GM06990 (cell line): ENCODE results near the gene IL20RB.

Experiments
- DNase-seq: peaks from one replicate; pipeline ENCODE4 v3.0.0-alpha.2; 2011; ENCODE audit not compliant: insufficient read length; ENCODE audit errors: extremely low read depth
- H3K27me3 ChIP-seq: replicated peaks from 2 replicates; pipeline ENCODE4 v1.6.0; 2011; ENCODE audit warnings: low read length; ENCODE audit not compliant: control insufficient read depth, insufficient read depth
- H3K36me3 ChIP-seq: 2 replicates; pipeline ENCODE4 v1.5.1; 2011; ENCODE audit warnings: low read length; ENCODE audit not compliant: control insufficient read depth, insufficient read depth
- H3K4me3 ChIP-seq: replicated peaks from 2 replicates; pipeline ENCODE4 v1.5.1; 2011; ENCODE audit warnings: low read depth, mild to moderate bottlenecking, control low read depth, low read length
- TF ChIP-seq, protein P1 (sequence below): IDR thresholded peaks from 2 replicates; pipeline ENCODE4 v1.5.1; 2011; ENCODE audit warnings: low read length, control low read depth, mild to moderate bottlenecking, inconsistent platforms; ENCODE audit not compliant: insufficient read depth, poor library complexity, severe bottlenecking

The IL20RB gene

DNA sequence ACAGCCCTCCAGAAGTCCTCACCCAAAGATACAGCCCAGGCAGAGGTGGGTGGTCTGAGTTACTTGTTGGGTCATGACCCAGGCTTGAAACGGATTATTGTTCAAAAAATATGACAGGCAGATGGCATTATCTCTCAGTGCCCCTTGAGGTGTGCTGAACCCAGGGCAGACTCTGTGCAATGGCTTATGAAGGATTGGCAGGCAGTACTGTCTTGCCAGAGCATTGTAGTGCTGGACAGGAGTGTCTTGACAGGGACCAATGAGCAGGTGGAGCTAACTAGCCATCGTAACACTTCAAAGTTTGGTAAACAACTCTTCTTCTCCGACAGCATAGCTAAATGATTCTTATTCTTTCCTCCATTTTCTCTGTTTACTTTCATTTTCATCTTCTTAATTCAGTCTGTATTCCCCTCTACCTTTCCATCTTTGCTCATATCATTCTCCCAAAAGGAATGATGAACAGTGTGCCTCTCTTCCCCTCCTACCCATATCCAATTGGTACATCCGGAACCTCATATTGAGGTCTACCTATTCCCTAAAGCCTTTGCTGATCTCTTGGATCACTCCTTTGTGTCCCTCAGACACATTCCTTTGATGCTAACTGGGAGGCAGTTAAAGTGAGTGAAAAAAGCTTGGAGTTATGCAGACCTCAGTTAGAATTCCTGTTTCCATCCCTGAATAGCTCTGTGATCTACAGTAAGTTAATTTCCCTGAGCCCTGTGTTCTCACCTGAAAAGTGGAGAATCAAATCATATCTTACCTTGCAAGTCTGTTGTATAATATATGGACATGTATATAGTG lies 2.6 kb upstream of the IL20RB start:
- TF ChIP-seq, protein P1, sequence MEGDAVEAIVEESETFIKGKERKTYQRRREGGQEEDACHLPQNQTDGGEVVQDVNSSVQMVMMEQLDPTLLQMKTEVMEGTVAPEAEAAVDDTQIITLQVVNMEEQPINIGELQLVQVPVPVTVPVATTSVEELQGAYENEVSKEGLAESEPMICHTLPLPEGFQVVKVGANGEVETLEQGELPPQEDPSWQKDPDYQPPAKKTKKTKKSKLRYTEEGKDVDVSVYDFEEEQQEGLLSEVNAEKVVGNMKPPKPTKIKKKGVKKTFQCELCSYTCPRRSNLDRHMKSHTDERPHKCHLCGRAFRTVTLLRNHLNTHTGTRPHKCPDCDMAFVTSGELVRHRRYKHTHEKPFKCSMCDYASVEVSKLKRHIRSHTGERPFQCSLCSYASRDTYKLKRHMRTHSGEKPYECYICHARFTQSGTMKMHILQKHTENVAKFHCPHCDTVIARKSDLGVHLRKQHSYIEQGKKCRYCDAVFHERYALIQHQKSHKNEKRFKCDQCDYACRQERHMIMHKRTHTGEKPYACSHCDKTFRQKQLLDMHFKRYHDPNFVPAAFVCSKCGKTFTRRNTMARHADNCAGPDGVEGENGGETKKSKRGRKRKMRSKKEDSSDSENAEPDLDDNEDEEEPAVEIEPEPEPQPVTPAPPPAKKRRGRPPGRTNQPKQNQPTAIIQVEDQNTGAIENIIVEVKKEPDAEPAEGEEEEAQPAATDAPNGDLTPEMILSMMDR: no peak
- H3K4me3 ChIP-seq: no peak overlapping the region
- no peak for DNase-seq

DNA sequence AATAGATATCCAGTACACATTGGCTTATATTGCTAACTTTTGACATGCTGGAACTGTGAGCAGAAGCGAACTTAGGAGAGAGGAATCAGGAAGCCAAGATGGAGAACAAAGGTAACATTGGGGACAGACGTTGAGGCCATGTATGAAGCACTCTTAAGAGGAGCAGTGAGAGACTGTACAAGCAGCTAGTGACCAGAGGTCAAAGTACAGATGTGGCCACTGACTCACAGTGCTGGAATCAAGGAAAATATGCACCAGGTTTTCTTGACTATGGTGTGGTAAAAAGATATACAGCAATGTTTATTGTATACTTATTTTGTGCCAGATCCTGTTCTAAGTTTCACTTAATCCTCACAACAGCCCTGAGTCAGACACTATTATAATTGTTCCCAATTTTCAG lies 2.0 kb upstream of the IL20RB start:
- no peak for DNase-seq
- Histone ChIP-seq H3K4me3 (no peak overlapping the region), H3K36me3 (no peaks in the 10 kb centered on the region), H3K27me3 (no peaks in the 10 kb centered on the region)
- TF ChIP-seq, protein P1: no peak

More for the DNA sequence above, 2.6 kb upstream of the IL20RB start:
- no peaks in the 10 kb centered on the region for H3K27me3 ChIP-seq
- H3K36me3 ChIP-seq: no peaks in the 10 kb centered on the region

DNA sequence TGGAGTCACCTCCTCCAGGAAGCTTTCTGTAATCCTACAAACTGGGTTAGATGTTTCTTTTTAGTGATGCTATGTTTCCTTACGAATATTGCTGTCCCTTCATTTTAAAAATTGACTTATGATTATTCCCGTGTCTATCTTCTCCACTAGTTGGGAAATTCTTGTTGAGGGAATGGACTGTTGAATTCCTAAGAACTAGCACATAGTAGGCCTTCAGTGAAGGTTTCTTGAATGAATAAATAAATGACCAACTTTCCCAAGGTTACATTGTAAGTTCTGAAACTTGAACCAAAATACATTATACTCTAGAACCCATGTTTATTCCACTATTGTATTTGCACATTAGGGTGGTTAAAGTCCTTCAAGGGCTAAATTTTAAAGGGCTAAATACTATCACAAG lies 812 bp upstream of the IL20RB start:
- no peak for DNase-seq
- no peaks in the 10 kb centered on the region for H3K27me3 ChIP-seq
- H3K36me3 ChIP-seq: no peaks in the 10 kb centered on the region

DNA sequence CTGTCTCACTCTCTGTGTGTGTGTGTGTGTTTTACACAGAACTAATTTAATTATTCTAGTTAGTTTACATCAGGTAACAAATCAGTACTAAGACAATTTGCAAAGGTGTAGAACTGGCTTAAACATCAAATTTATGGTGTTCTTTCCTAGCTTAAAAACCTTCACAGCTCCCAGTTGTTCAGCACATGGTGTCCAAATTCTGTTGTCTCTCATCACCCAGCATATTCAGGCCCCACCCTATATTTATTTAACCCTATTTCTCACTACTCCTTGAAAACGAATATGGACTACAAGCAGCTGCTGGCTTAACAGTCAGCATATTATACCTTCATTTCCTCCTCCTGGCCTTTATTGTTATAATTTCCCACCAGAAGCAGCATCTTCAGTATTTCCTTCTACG lies 1.2 kb downstream of the IL20RB start:
- DNase-seq: no peak
- H3K36me3 ChIP-seq: no peaks in the 10 kb centered on the region
- TF ChIP-seq, protein P1: no peak
- H3K27me3 ChIP-seq: no peaks in the 10 kb centered on the region
- H3K4me3 ChIP-seq: no peak overlapping the region

More for the DNA sequence above, 812 bp upstream of the IL20RB start:
- H3K4me3 ChIP-seq: no peak overlapping the region
- TF ChIP-seq, protein P1: no peak

DNA sequence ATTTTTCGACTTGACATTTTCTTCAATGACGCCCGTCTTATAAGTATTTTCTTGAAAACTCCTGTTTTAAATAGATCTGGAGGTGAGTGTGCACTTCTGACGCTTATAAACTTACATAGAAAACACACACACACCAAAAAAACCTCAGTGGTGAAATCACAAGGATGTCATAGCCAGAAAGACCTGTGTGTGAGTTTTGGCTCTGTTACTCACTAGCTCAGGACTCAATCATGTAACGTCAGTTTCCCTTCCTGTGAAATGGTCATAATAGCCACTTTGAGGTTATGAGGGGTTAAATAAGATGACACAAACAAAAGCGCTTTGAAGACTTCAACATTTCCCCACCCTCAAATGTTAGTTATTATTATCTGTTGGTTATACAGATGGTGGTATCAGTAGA lies 1.8 kb downstream of the IL20RB start:
- DNase-seq: no peak
- TF ChIP-seq, protein P1: no peak
- no peaks in the 10 kb centered on the region for H3K27me3 ChIP-seq

More for the DNA sequence above, 1.8 kb downstream of the IL20RB start:
- no peak overlapping the region for H3K4me3 ChIP-seq
- H3K36me3 ChIP-seq: no peaks in the 10 kb centered on the region
